ENCODE results near the gene FAM76A.
"Not testable (repeated sequence)": the region's sequence is repeated elsewhere in the genome, so short reads cannot be mapped to it uniquely, and the experiment has no call there.

FAM76A gene

DNA sequence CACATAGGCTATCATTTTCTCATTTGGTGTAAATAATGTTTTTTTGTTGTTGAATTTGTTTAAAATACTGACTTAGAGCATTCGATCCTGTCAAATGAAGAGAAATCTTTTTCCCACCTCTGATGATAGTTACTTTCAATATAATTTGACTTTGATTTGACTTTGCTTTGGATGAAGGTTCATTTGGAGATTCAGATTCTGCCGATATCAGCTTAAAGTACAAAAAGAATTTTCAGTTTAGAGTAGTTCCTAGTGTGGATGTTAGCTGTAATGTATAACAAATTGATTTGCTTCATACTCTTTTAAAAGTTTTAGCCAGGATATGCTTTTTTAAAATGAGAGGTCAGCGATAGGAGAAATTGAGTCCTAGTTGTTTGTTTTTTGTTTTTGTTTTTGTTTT lies 57.2 kb downstream of the FAM76A start:
- no peak for DNase-seq

DNA sequence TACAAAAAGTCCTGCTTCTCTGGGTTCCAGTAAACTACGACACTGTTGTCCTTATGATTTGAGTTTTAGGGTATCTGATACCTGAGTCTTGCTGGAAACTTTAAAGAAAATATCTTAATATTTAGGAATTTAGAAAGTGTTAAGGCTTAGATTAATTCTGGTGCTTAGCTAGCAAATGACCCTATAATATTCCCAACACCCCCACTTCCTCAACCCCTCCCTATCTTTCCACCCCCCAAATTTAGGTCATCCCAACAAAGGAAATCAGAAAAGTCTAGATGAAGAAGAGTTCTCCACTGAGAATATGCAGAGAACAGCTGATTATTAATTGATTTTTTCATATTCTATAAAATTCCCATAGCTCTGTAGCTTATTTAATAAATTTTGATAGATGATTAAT lies 58.9 kb downstream of the FAM76A start:
- DNase-seq = no peak

DNA sequence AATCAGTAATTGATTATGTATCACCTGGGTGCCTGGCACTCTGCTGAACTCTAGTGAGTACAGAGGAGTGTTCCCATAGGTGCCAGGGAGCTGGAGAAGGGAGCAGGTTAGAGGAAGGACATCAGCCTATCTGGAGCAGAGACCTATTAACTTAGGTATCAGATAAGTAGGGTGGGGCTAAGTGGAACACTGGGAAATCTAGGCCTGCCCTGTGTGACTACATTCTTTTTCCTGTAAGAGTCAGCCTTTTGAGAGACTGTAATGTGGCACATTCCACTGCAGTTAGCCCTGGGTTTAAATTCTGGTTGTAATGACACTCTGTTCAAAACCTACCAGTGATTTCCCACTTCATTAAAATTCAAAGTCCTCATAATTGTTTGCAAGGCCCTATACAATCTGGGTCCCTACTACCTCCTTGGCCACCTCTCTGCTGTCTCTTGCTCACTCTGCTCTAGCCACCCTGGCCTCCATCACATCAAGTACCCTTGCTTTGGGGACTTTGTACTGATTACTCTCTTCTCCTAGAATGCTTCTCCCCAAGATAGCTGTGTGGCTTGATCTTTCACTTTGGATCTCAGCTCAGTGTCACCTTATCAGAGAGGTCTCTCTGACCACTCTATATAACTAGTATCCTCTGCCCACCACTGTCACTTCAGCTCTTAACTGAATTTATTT lies 60.2 kb downstream of the FAM76A start:
- DNase-seq = peak; percentile 1

DNA sequence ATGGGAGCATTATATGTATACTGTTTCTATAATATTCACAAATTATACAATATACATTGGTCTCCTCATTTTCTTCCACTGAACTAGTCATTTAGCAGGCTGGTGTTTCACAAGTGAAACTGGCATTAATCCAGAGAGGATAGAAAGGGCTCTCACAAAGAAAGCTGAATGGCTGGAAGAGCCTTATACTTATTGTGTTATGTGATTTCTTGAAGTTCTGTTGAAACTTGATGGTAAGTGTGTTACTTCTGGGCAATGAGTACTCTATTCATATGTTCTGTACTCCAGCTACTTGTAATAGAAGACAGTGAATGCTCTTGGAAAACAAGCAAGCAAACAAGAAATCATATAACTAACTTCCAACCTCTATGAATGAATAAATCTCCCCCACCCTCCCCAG lies 62.1 kb downstream of the FAM76A start:
- DNase-seq = peak; percentile 14

DNA sequence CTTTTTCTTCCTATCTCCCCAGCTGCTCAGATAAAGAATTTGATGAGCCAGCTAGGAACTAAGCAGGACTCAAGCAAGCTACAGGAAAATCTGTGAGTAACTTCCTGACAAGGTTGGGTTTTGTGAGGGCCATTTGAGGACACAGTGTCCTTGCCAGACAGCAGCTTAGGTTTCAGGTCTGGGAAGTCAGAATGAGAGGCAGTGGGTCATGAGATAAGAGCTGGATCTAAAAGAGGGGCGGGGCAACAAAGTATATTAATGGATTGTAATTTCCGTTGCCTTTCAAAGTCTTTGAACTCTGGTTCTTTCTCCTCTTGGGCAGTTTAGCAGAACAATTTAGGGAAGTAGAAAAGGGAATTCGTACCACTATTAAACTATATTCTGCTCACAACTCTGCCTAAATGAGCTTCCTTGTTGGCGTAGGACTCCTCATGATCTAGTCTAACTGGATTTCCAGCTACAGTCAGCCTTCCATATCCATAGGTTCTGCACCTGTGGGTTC lies 63.8 kb downstream of the FAM76A start:
- DNase-seq = peak; percentile 6

DNA sequence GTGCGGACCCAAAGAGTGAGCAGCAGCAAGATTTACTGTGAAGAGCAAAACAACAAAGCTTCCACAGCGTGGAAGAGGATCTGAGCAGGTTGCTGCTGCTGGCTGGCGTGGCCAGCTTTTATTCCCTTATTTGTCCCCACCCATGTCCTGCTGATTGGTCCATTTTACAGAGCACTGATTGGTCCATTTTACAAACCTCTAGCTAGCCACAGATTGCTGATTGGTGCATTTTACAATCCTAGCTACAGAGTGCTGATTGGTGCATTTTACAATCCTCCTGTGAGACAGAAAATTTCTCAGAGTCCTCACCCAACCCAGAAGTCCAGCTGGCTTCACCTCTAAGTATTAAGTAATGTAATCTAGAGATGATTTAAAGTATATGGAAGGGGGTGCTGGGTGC lies 64.5 kb downstream of the FAM76A start:
- not testable (repeated sequence) for DNase-seq

DNA sequence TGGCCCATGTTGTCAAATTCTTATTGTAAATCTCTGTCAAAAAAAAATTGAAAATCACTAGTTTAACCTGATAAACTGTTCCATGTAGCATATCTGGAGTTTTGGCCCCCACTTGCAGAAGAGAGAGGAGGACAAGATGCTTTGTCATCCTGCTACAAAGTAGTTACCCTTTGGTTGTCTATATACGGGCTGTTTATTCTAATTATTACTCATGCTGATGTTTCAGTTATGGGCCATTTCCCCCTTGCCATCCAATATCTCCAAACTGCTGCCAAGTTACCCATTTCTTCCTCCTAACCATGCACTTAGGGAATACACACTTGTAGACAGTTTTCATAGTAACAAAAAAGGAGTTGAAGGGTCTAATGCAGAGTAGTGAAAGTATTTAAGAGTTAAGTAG lies 69.8 kb downstream of the FAM76A start:
- no peak for DNase-seq

DNA sequence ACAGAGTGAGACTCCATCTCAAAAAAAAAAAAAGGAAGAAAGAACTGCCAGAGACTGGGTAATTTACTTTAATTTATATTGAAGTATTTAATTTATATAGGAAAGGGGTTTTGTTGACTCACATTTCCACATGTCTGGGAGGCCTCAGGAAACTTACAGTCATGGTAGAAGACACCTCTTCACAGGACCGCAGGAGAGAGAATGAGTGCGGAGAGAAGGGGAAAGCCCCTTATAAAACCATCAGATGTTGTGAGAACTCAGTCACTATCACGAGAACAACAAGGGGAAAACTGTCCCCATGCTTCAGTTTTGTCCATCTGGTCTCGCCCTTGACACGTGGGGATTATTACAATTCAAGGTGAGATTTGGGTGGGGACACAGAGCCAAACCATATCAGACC lies 79.0 kb downstream of the FAM76A start:
- DNase-seq = no peak

DNA sequence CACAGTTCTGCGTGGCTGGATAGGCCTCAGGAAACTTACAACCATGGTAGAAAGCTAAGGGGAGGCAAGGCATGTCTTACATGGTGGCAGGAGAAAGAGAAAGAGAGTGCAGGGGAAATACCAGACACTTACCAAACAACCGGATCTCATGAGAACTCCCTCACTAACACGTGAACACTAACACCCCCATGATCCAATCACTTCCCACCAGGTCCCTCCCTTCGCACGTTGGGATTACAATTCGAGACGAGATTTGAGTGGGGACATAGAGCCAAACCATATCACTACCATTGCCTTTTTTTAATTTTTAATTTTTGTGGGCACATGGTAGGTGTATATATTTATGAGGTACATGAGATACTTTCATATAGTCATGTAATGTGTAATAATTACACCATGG lies 81.0 kb downstream of the FAM76A start:
- no peak for DNase-seq

DNA sequence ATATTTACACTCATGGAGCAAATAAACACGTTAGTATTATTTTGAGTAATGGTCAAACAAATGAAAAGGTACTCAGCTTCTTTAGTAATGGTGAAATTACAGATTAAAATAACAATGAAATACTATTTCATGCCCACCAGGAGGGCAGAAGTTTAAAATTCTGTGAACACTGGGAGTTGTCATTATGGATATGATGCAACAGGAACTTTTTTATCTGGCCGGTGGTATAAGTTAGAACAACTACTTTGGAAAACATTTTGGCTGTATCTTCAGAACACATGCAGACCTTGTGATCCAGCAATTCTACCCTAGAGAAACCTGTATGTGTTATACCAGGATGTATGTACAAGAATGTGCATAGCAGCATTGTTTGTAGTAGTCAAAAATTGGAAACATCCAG lies 81.6 kb downstream of the FAM76A start:
- no peak for DNase-seq

DNA sequence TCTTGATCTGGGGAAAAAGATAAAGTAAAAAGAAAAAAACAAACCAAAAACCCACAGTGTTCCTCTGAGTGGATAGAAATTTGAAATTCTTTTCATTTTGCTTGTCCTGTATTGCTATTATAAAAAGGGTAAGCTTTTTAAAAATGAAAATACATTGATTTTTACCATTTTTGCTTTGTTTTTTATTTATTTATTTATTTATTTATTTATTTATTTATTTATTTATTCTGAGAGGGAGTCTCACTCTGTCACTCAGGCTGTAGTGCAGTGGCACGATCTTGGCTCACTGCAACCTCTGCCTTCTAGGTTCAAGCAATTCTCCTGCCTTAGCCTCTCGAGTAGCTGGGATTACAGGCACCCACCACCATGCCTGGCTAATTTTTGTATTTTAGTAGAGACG lies 82.4 kb downstream of the FAM76A start:
- DNase-seq = not testable (repeated sequence)

DNA sequence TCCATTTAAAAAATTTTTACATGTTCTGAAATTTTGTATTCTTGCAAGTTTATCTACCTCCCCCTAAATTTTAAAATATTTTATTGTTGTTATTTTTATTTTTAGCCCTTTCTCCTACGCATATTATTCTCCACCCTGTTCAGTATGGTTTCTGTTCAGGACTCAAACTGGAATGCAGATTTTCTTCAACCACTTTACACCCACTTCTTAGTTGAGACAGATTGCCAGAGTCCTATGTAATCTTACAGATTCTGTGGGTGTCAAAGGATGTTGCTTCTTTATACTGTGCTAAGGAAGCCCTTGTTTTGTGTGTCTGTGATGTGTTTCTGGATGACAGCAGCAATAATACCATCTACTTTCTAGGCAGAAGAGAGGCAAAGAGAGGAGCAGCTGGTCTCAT lies 84.1 kb downstream of the FAM76A start:
- DNase-seq = no peak

DNA sequence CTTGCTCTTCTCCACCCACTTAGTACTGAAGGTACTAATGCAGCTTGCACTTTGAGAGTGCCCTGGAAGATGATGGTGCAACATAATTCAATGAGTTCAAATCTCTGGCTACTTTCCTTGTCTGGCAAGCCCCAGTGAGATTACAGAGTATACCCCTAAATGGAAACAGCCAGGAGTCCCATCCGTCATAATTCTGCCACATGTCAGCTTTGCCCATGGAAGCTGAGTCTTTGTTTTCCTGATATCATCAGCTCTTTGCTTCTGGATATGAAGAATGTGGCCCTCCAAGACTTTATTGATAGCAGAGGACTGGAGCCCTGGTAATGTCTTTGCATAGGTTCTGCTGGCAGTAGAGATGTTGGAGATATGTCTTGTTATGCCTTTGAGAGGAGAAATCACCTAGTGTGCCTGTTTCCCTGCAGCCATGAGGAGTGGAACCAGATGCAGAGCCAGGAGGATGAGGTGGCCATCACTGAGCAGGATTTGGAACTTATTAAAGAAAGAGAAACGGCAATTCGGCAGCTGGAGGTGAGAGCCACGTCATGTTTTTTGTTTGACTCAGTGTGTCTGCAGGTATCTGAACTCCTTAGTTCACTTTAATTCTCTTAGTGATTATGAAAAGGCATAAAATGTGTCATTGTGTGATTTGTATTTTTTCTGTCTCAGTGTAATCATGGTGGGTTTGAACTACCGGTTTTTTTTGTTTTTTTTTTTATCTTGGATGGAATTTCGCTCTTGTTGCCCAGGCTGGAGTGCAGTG lies 86.2 kb downstream of the FAM76A start:
- no peak for DNase-seq
